ENCODE measurements around the gene SLAMF1. TPM values are rescaled to one million over a fixed set of nuclear protein-coding genes. Genes with fewer than 3 reads are reported as not detected.

Gene SLAMF1
- total and polyA plus RNA-seq, 12 donors, result 0.17 to 3.8 (median 0.32) TPM; not detected in 4

DNA sequence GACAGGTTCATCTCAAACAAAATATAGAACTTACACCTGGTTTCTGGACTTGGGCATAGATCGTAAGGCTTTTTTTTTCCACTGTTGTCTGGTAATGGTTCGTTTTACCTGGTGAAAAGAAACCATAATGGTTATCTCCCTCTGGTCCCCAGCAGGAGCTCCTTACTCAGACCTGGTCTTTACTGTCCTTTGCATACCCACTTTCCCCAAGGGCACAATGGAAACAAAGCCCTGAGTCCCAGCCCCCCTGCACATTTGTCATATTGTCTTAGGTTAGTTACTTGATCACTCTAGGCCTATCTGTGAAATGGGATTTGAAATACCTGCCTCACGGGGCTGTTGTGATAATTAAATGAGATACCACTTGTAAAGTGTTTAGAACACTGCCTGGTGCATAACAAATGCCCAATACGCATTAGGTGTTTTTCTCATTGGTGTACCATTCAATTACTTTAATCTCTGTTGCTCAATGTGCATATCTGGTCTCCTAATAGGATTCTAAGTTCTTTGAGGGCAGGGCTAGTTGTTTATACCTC, 27.0 kb downstream of the SLAMF1 start:
- H3K4me1 ChIP-seq, result peaks cover 0 to 18% (median 0%) of the 10 kb centered on the region in 9 donors
- intact Hi-C loops (cut with DNase I), result loop anchor here in 1 of 10 donors (5.0 kb wide), 1 partner anchor 57 kb away; no protein-coding TSS in a partner anchor
- H3K27me3 ChIP-seq, result peaks cover 0 to 4% (median 0%) of the 10 kb centered on the region in 7 donors
- ATAC-seq (no peak), DNase-seq (no peak)
- no peak overlapping the region for H3K4me3 ChIP-seq
- H3K27ac ChIP-seq, result no peak overlapping the region
- WGBS, 2 donors, result 77 to 82% methylated on average over 4 of the region's 4 CpGs
- TF ChIP-seq, protein P1, sequence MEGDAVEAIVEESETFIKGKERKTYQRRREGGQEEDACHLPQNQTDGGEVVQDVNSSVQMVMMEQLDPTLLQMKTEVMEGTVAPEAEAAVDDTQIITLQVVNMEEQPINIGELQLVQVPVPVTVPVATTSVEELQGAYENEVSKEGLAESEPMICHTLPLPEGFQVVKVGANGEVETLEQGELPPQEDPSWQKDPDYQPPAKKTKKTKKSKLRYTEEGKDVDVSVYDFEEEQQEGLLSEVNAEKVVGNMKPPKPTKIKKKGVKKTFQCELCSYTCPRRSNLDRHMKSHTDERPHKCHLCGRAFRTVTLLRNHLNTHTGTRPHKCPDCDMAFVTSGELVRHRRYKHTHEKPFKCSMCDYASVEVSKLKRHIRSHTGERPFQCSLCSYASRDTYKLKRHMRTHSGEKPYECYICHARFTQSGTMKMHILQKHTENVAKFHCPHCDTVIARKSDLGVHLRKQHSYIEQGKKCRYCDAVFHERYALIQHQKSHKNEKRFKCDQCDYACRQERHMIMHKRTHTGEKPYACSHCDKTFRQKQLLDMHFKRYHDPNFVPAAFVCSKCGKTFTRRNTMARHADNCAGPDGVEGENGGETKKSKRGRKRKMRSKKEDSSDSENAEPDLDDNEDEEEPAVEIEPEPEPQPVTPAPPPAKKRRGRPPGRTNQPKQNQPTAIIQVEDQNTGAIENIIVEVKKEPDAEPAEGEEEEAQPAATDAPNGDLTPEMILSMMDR (IDR thresholded peaks at IDR 0.05), result no peak
- peaks cover 0 to 3% (median 0%) of the 10 kb centered on the region in 11 donors for H3K9me3 ChIP-seq
- H3K36me3 ChIP-seq, result no peaks in the 10 kb centered on the region

DNA sequence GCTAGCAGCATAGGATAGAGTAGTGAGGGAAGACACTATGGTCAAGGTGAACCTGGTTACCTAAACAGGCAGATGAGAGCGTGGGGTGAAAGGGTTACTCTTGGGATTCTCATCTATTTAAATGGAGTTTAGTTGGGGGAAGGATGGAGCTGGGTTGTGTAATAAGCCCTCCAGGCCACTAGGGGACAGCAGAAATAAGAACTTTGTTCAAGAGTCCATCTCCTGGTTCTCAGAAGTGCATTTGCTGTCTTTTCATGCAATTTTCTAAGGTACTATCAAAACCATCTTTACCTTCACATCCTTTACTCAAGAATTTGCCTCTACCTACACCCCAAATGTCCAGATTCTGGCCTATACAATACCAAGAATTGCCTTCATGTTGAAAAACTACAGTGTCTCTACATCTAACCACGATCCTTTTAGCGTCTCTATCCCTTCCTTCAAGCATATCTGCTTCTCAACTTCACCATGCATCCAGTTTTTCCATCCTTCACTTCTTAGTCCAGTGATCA, 28.0 kb downstream of the SLAMF1 start:
- Histone ChIP-seq H3K4me3 (no peak overlapping the region), H3K9me3 (peaks cover 0 to 3% (median 0%) of the 10 kb centered on the region in 11 donors), H3K36me3 (no peaks in the 10 kb centered on the region), H3K27ac (peak overlapping the region in 1 of 10 donors; percentile 15), H3K4me1 (peaks cover 0 to 13% (median 0%) of the 10 kb centered on the region in 9 donors), H3K27me3 (peaks cover 0 to 10% (median 0%) of the 10 kb centered on the region in 7 donors)
- intact Hi-C loops (cut with DNase I), result no loop called here
- DNase-seq (no peak), ATAC-seq (no peak)
- WGBS, 2 donors, result 96 to 98% methylated on average over 3 of the region's 3 CpGs
- TF ChIP-seq, protein P1 (IDR thresholded peaks at IDR 0.05), result peak in 8 of 9 donors; percentile 7 to 64 (median 39)

DNA sequence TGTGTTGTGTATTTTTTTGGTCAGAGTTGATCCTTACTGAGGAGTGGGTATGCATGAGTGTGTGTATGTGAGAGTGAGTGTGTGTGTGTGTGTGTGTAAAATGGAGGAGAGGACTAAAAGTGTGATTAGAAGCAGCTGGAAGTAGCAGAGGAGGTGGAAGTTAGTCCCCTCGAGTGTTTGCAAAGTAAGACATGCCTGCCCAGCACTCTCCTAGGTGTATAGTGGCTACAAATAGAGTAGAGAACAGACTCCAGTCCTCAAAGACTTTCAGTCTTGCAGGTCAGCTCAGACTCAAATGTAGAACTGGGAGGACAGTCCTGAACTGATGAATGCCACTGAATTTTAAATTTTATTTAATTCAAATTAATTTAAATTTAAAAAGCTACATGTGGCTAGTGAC, 28.5 kb downstream of the SLAMF1 start:
- intact Hi-C loops (cut with DNase I), result no loop called here
- H3K4me3 ChIP-seq, result no peak overlapping the region
- 67 to 73% methylated on average over 1 of the region's 1 CpG for WGBS, 2 donors
- no peak overlapping the region for H3K27ac ChIP-seq
- peaks cover 0 to 14% (median 0%) of the 10 kb centered on the region in 7 donors for H3K27me3 ChIP-seq
- ATAC-seq (no peak), DNase-seq (no peak)
- H3K9me3 ChIP-seq, result peaks cover 0 to 3% (median 0%) of the 10 kb centered on the region in 11 donors
- peaks cover 0 to 9% (median 0%) of the 10 kb centered on the region in 9 donors for H3K4me1 ChIP-seq
- TF ChIP-seq, protein P1 (IDR thresholded peaks at IDR 0.05), result no peak
- H3K36me3 ChIP-seq, result no peaks in the 10 kb centered on the region

GRCh38 chr1:160615660-160616059, 31.2 kb downstream of the SLAMF1 start:
- Histone ChIP-seq H3K36me3 (no peaks in the 10 kb centered on the region), H3K27me3 (peaks cover 0 to 33% (median 0%) of the 10 kb centered on the region in 7 donors), H3K27ac (no peak overlapping the region), H3K4me3 (no peak overlapping the region), H3K4me1 (peaks cover 0 to 9% (median 0%) of the 10 kb centered on the region in 9 donors), H3K9me3 (peaks cover 0 to 3% (median 0%) of the 10 kb centered on the region in 11 donors)
- intact Hi-C loops (cut with DNase I), result no loop called here
- ATAC-seq, result no peak
- TF ChIP-seq, protein P1 (IDR thresholded peaks at IDR 0.05), result no peak
- WGBS, 2 donors, result 89 to 90% methylated on average over 2 of the region's 2 CpGs
- no peak for DNase-seq

All from heart right ventricle (tissue), 16 donors.